Iris pigment epithelial cell (primary cell): ENCODE data around the gene DCST1.
A peak's percentile ranks its signal among the peaks of the same experiment; 100 is the strongest.

Source experiments
- DNase-seq: peaks from one replicate; pipeline ENCODE4 v3.0.0-alpha.2; 2011; ENCODE audit warnings: low read depth

The DCST1 gene

DNA sequence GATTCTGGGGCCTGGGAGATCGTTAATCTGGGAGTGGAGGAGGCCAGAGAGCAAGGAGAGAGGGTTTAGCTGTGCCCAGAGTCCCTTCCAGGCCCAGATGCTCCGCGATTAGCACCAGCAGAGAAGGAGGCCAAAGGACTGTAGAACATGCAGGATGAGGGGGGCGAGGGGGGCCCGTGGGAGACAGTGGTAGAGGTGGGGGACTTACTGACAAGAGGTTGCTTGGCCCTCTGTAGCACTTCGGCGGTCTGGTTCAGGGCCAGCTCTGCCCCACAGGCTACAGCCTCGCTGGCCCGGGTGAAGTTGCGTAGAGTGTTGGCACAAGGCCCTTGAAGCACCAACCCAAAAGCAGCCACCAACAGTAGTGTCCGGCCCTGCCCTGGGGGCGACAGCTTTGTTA is 738 bp upstream of the DCST1 start:
- DNase-seq, result no peak

DNA sequence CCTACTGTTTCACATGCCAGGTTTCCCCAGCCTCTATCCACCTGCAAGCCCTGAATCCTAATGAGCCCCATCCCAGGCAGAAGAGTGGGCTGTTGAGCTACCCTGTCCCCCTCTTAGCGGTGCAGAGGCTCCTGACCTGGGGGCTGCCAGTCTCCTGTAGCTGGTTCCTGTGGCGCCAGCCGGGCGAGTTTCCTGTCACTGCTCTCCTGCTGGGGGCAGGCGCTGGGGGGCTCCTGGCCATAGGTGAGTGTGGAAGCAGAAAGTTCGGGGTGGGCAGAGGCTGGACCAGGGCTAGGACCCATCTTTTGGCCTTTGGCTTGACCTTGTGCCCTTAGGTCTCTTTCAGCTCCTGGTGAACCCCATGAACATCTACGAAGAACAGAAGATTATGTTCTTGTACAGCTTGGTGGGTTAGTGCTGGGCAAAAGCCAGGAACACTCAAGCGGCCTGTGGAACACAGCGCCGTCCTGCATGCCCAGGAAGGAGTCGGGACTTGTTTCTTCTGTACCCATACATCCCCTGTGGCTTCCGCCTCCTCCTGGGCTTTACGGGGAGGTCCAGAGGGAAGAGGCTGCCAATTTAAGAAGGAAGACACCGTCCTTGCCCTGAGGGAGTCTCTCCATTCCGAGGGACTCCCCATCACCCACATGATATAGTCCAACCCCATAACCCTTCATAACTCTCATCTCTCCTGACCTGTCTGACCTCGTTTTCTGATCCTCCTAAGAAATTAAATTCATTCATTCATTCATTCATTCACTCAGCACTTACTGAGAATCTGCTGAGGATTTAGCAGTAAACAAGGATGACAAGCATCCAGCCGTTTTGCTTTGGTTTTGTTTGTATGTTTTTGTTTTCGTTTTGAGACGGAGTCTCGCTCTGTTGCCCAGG is 939 bp downstream of the DCST1 start:
- DNase-seq, result no peak

DNA sequence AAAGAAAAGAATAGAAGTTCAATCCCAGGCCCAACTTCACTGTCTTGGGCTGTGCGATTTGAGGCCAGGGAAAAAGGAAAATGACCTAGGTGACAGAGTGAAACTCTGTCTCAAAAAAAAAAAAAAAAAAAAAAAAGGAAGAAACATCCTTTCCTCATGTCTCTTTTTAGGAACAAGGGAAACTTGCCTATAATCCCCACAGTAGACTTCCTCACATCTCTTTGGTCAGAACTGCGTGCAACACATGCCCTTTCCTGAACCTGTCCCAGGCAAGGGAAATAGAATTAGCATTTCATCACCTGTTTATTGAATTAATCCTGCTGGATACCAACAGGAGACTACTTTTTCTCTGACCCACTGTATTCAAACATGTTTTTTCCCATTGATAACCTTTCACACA is 2.3 kb downstream of the DCST1 start:
- DNase-seq, result no peak

DNA sequence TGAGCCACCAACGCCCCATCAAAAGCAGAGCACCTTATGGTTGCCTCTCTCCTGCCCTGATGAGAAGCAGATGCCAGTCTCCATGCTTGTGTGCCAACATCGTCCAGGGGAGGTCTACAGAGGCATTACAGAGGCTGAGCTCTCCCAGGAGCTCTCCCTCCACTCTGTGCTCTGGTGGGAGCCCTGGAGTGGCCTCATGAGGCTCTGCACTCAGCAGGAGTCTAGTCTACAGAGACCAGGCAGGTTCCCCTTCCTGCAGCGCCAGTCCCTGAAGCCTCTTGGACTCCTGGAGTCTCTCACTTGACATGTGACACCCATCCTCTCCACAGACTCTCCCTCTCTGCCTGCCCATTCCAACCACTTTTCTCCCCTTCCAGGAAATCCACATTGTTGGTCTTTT is 3.4 kb downstream of the DCST1 start:
- no peak for DNase-seq

DNA sequence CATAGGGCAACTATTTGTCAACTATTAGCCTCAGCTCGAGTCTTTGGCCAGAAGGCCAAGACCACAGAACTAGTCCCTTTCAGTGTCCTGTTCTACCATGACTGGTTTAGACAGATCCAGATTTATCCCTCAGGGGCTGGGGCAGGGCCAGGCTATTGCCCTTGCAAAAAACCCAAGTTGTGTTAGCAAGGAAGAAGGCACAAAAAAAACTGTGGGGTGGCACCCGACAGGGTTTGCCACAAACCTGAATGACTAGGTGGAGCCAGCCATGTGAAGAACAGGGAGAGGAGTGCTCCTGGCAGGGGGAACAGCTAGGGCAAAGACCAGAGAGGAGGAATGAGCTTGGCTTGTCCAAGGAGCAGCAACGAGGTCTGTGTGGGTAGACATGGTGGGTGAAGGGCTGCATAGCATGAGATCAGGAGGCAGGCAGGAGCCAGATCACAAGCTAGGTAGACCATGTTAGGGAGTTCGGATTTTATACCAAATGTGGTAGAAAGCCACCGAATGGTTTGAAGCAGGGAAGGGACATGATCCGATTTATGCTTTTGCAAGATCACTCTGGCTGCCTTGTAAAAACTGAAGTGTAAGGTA is 4.3 kb downstream of the DCST1 start:
- no peak for DNase-seq

DNA sequence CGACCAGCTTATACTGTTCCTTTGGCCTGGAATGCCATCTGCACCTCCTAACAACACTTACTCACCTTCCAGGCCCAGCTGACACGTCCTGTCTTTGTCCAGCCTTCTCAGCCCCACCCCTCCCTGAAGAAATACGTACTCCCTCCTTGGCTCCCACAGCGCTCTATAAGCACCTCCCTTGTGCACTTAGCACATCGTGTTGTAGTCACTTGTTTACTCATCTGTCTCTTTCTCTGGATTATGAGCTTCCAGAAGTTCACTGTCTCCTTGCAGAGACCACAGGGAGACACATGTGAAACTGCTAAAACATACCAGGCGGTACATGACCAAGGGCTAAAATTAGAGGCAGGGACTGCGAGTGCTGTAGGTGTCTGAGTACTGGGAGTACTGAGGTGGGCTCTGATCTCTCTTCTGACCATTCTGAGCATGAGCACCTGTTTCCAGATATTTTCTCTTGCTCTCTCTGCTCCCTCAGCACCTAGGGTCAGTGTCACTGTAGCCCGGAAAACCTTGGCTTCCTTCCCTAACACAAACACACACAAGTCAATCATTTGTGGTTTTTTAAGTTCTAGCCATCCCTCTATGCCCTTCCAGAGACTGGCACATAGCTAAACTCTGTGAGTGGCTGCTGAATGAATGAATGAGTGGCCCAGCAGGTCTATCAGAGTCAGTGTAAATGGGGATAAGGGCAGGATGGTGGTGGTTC is 5.1 kb downstream of the DCST1 start:
- peak; percentile 70 for DNase-seq

DNA sequence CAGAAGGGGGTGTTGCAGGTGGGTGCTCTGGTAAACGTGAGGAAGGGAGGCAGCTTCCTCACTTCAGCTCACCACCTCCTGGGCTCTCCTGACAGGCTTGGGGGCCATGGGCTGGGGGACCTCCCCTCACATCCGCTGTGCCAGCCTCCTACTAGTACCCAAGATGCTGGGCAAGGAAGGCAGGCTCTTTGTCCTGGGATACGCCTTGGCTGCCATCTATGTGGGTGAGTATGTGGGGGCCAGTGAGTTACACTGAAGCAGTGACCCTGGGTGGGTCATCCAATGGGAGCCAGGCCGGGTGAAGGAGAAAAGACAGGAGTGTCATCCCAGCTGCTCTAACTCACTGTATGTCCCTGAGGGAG is 5.7 kb downstream of the DCST1 start:
- DNase-seq, result no peak

DNA sequence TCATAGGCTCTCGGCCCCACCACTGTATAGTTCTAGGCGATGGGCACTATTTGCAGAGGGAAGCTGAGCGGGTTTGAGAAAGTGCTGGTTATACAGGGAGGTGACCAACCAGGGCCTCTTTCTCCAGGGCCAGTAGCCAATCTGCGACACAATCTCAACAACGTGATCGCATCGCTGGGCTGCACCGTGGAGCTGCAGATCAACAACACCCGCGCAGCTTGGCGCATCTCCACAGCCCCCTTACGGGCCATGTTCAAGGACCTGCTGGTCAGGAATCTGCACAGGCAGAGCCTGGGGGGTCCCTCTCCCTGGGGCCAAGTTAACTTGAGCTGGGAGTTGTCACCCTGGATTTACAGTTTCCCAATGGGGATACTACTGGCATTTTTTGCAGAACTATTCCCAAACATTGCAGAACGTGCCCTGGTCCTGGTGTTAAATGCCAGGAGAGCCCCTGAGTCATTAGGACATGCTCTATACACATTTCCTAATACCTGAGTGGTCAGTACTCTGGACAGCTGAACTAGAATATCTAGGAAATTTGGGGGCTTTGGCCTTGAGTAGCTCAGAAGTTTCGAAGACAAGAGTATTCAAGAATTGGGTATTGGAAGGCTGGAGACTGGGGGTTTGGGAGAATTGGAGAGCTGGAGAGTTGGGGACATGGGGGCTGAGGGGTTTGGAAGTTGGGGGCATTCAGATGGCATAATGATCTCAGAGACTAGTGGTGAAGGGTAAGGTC is 6.9 kb downstream of the DCST1 start:
- no peak for DNase-seq

DNA sequence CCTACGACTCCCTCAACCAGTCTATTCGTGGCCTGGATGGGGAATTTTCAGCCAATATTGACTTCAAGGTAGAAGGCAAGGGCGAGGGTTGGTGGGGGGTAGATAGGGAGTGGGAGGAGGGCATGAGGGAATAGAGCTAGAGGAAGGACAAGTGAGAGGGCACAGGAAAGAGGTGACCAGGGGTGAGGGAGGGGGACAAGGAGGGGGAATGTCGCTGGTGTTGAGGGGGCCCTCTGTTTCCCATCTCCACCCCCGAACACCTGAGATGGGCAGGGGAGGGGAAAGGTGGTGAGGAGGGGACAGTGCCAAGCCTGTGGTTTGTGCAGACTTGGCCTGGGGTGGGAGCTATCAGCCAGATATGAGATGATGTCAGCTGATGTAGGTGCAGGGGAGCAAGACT is 9.2 kb downstream of the DCST1 start:
- DNase-seq, result no peak

DNA sequence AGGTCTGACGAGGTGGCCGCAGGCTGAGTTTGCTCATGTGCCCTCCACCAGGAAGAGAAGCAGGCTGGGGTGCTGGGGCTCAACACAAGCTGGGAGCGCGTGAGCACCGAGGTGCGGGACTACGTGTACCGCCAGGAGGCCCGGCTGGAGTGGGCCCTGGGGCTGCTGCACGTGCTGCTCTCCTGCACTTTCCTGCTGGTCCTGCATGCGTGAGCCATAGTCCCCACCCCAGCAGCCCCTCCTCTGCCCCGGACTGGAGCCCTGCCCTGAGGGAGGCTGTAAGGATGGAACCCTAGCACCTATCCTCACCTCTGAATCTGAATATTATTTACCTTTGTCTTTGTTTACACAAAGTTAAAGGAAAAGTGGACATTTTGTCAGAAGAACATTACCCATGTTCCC is 9.7 kb downstream of the DCST1 start:
- no peak for DNase-seq

DNA sequence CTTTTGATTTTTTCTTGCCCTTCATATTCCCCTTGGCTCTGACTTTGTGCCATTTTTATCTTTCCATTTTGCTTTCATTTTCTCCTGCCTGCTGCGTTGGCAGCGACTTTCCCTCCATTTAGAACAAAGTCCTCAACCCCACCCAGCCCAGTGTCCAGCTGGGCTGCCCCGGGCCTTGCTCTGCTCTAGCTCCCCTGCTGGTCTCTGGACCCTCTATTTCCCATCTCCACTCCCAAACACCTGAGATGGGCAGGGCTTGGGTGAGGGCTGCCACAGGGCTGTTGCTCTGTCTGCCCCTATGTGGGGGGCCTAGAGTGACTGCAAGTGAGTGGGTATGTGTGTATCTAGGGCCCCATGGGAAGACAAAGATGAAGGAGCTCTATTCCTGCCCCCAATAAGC is 10.2 kb downstream of the DCST1 start:
- DNase-seq, result no peak

DNA sequence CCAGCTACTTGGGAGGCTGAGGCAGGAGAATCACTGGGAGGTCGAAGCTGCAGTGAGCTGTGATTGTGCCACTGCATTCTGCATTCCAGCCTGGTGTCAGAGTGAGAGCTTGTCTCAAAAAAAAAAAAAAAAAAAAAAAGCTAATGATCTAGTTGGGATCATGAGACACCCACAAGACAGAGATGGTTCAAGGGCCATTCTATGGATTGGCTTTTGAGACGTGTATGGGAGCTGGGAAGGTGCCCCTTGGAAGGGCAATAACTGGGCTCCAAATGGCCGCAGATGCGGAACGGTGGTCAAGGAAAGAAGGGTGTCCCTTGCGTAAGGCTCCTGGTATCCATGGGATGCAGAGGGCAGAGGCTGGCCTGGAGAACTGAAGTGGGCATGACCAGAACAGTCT is 10.7 kb downstream of the DCST1 start:
- DNase-seq, result no peak

DNA sequence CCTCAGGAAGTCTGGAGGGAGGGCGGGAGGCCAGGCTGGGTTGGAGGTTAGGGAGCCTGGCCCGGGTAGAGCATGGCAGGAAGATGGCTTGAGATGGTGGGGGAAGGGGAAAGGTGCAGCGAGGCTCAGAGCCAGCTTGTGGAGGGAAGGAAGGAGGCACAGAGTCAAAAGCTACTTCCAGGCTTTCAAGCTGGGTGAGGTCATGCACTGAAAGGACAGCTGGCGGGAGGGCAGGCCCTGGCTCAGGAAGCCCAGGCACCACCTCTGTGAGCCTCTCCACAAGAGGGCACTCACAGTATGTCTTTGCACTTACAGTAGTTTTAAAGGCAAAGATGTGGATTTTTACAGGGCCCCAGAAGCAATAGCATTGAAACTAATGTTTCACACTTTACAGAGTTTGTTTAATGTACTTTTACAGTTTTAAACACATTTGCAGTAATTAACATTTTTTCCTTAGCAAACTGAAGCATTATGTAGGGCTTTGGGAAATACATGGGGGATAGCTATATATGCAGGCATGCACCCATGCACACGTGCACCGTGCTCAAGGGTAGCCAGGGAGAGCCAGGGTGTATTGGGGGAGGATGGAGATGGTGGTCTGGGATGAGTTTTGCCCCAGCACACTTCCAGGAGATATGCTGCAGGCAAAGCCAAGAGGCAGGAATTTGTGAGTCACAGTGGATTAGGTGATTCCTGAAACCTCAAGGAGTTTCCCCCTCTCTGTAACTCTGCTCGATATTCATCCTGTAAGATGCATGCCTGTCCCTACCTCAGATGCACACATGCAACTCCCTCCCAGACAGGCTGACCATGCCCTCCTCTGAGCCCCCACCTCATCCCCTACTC is 11.4 kb downstream of the DCST1 start:
- DNase-seq, result peak; percentile 74

DNA sequence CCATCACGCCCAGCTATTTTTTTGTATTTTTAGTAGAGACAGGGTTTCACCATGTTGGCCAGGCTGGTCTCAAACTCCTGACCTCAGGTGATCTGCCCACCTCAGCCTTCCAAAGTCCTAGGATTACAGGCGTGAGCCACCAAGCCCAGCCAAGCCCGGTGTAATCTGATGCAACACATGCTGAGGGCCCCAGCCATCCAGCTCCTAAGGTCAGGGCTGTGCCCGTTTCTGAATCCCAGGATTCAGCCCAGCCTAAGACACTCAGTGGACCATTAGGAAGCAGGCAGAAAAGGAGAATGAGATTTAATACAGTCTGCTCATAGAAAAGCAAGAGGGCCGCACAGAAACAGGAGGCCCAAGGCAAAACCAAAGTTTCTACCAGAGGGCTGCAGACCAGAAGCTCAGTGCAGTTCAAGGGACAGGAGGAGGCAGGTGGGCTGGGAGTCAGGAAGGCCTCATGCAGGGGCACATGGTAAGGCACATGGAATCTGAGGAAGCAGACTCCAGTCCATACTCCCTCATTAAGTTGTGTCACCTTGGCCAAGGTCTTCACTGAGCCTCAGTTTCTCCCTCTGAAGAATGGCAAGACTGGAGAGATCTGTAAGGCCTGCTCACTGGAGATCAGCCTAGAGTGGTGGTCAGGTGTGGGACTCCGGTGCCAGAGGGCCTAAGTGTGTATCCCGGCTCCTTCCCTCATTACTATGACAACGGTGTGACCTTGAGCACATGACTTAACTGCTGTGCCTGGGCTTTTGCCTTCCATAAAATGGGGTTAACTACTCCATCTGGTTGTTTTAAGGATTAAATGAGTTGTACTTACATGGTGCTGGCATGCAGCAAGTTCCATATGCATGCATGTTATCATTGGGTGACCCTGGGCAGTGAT is 15.1 kb downstream of the DCST1 start:
- DNase-seq, result no peak

DNA sequence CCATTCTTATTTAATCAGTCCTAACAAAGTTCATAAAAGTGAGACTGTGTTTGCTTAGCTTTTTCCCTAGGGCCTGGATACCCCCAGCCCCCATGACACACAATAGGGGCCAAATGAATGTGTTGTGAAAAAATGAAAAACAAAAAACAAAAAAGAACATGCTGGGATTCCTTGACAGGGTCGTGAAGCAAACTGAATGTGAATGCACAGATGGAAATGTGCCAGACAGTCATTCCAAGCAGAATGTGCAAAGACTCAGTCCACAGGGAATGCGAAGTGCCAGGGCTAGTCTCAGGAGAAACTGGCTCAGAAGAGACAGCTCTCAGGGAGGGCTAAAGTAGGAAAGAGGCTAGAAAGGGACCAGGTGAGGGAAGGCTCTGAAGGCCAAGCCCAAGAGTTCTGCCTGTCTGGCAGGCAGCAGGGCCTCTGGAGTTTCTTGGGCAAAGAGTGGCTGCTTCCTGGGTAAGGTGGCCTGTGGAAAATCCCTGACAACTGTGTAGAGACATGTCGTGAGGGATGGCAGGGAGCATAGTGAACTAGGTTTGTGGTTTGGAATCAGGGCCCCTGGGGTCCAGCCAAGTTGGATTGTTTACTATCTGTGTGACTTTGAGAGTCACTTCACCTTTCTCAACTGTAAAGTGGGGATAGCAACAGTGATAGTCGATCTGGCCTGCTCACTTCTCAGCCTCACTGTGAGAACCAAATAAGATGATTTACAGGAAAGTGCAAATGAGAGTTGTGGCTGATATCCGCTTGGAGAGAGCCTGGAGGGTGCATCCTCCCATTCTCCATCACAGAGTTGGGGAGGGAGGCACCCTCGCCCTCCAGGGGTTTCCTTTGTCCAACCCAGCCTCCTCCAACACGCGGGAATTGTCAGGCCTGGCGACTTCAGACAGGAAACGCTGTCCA is 16.3 kb downstream of the DCST1 start:
- no peak for DNase-seq

DNA sequence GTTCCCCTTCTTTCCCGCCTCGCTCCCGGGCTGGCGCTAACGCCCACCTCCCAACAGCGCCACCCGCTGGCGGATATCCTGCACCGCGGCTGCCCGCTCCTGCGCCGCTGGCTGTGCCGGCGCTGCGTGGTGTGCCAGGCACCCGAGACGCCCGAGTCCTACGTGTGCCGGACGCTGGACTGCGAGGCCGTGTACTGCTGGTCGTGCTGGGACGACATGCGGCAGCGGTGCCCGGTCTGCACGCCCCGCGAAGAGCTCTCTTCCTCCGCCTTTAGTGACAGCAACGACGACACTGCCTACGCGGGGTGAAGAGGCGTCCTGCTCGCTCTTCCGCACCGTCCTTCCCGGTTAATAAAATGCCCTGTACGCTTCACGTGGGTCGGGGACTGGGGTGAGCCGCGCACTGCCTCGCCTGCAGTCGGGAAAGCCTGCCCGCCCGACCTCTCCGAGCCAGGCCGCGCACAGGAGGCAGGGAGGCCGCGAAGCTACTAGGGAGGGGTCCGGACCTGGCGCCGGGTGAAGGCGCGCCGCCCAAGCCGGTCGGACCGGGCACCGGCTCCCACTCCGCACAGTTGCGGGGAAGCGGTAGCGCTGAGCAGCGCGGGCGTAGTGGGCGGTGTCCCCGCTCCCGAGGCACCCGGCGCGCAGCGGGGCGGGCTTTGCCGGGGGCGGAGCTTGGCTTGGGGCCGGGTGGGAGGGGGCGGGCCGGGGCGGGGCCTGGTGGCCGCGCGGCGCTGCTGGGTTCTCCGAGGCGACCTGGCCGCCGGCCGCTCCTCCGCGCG is 17.1 kb downstream of the DCST1 start, which contains the start of gene ADAM15:
Gene ADAM15 (plus strand): TSS at position 757 of the 782 bp plus-strand sequence. CDS start 71 bp downstream, outside the sequence.
- peak; percentile 63 for DNase-seq

DNA sequence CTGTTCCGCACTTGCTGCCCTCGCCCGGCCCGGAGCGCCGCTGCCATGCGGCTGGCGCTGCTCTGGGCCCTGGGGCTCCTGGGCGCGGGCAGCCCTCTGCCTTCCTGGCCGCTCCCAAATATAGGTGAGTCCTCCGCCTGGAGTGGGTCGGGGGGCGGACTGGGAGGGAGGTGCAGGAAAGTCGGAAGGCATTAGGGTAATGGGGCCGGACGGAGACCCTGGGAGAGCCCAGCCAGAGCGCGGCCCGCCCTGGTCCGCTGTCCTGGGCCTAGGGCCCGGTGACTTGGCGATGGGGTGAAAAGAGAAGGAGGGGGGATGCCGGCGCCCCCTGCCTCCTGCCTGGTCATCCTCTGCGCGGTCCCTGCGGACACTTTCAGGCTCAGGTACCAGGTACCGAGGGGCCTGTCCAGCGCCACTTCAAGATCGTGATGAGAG is 17.7 kb downstream of the DCST1 start:
- DNase-seq, result no peak

DNA sequence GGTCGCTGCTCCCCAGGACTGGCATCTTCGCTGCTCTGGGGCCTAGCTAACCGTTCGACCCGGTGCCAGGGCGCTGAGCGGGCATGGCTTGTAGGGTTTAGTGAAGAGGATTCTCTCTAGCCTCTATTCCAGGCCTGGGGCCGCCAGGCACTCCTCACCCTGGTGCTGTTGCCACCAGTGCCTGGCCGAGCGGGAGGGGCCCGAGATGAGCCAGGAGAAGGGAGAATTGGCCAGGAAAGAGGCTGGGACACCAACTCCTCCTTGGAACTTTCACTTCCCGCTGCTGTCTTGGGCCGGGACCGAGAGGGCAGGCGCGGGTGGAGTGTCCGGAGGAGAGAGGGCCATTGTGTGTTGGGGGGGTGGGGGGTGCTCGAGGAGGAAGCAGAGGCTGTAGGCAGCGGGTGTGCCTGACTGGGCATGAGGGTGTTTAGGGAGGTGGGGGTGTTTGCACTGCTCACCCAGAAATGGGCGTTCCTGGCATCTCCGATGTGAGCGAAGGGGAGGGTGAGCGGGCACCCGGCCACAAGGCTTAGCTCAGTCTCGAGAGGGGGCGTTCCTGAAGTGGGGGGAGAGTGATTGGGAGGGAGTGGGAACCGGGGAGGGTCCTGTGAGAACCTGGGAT is 18.3 kb downstream of the DCST1 start:
- peak; percentile 28 for DNase-seq
